Endothelial cell of umbilical vein (primary cell): ENCODE data around the gene WNT9A. TPM values are rescaled to one million over a fixed set of nuclear protein-coding genes. Genes with fewer than 3 reads are reported as not detected.

Experiments
- BruUV-seq: library from RNA; stranded (reverse); fragments of 400-500 nt; replicated peaks from 2 replicates; lab custom pipeline; 2021; lab: Mats Ljungman, UMichigan
- CTCF ChIA-PET: fragments of 300-600, 350-600 bp; sonication (Branson Sonifier 250); formaldehyde crosslinking; loops from one replicate; lab custom pipeline; 2021; ENCODE audit warnings: antibody characterized with exemption, inconsistent platforms; lab: Charles Lee
- POLR2A ChIA-PET: fragments of 300-600, 350-600 bp; sonication (Branson Sonifier 250); formaldehyde crosslinking; loops from one replicate; lab custom pipeline; 2021; ENCODE audit warnings: antibody characterized with exemption, inconsistent platforms; lab: Charles Lee
- DNase-seq: peaks from one replicate; pipeline ENCODE4 v3.0.0-alpha.2; 2011; ENCODE audit warnings: low read depth, low spot score
- FAIRE-seq: peaks from 2 replicates; lab custom pipeline; 2011; peaks lifted over from hg19 to GRCh38; lab: Jason Lieb, UNC
- H2AFZ ChIP-seq: 2 replicates; pipeline ENCODE4 v1.6.0; 2012; ENCODE audit warnings: low read depth, low read length, control low read depth, inconsistent platforms
- H3K27ac ChIP-seq: 2 replicates; pipeline ENCODE4 v1.5.1; 2011; ENCODE audit warnings: low read depth, mild to moderate bottlenecking, control low read depth, low read length, moderate library complexity; ENCODE audit not compliant: insufficient read depth
- H3K27me3 ChIP-seq, 2 experiments: 2 replicates each; pipeline versions ENCODE4 v1.6.0 to v1.6.1; 2011; ENCODE audit warnings: low read length in 2 of 2, mixed read lengths in 1 of 2; ENCODE audit not compliant: control insufficient read depth in 2 of 2, insufficient read depth in 2 of 2
- H3K36me3 ChIP-seq, 2 experiments: 2 replicates in 1 of 2; 3 replicates in 1 of 2; pipeline ENCODE4 v1.5.1; 2011; ENCODE audit warnings: low read length in 2 of 2, mild to moderate bottlenecking in 1 of 2, moderate library complexity in 1 of 2; ENCODE audit not compliant: control insufficient read depth in 2 of 2, insufficient read depth in 2 of 2; ENCODE audit errors: extremely low read depth in 1 of 2
- H3K4me1 ChIP-seq: 3 replicates; pipeline ENCODE4 v1.5.1; 2011; ENCODE audit warnings: mild to moderate bottlenecking, low read length; ENCODE audit not compliant: control insufficient read depth, insufficient read depth; ENCODE audit errors: extremely low read depth
- H3K4me2 ChIP-seq: 2 replicates; pipeline ENCODE4 v1.6.1; 2011; ENCODE audit warnings: low read length, control low read depth, mixed read lengths; ENCODE audit not compliant: insufficient read depth
- H3K4me3 ChIP-seq, 3 experiments: fragments of 200-600 bp in 1 of 3; sonication (generic), shearing (Covaris generic) in 1 of 3; replicated peaks in 1 of 3; 2 replicates each; pipeline ENCODE4 v1.5.1; 2011 to 2016; ENCODE audit warnings: control low read depth in 3 of 3, low read length in 3 of 3, mild to moderate bottlenecking in 2 of 3, inconsistent platforms in 1 of 3, low read depth in 1 of 3, moderate library complexity in 1 of 3; ENCODE audit not compliant: insufficient read depth in 1 of 3
- H3K79me2 ChIP-seq: 2 replicates; pipeline ENCODE4 v1.6.0; 2012; ENCODE audit warnings: low read length, inconsistent platforms; ENCODE audit not compliant: control insufficient read depth, insufficient read depth
- H3K9ac ChIP-seq: replicated peaks from 2 replicates; pipeline ENCODE3; 2011; ENCODE audit warnings: low read length, control low read depth; ENCODE audit not compliant: insufficient read depth; ENCODE audit errors: extremely low read depth
- H3K9me1 ChIP-seq: replicated peaks from 3 replicates; pipeline ENCODE4 v1.6.0; 2011; ENCODE audit warnings: mild to moderate bottlenecking, low read length; ENCODE audit not compliant: control insufficient read depth, insufficient read depth; ENCODE audit errors: extremely low read depth
- H3K9me3 ChIP-seq: replicated peaks from 2 replicates; pipeline ENCODE4 v1.5.1; 2012; ENCODE audit warnings: low read length, inconsistent platforms; ENCODE audit not compliant: control insufficient read depth, insufficient read depth
- H4K20me1 ChIP-seq: replicated peaks from 2 replicates; pipeline ENCODE3; 2011; ENCODE audit warnings: mild to moderate bottlenecking, low read length; ENCODE audit not compliant: control insufficient read depth, insufficient read depth; ENCODE audit errors: extremely low read depth
- CTCF ChIP-seq, 2 donors: IDR thresholded peaks; 1 replicate in 1 of 2; 2 replicates in 1 of 2; pipeline ENCODE4 v1.5.1; 2011; ENCODE audit warnings: low read length in 2 of 2, mild to moderate bottlenecking in 2 of 2, moderate library complexity in 2 of 2, control low read depth in 1 of 2, inconsistent platforms in 1 of 2, low read depth in 1 of 2; ENCODE audit not compliant: insufficient read depth in 1 of 2; ENCODE audit errors: extremely low read depth in 1 of 2
- EZH2 ChIP-seq: IDR thresholded peaks from 2 replicates; pipeline ENCODE4 v1.6.1; 2012; ENCODE audit warnings: borderline replicate concordance, low read depth, mild to moderate bottlenecking, moderate library complexity, low read length, inconsistent platforms; ENCODE audit not compliant: severe bottlenecking
- FOS ChIP-seq: IDR thresholded peaks from 2 replicates; pipeline ENCODE4 v1.6.1; 2011; ENCODE audit warnings: mild to moderate bottlenecking, low read length, moderate library complexity, borderline replicate concordance; ENCODE audit not compliant: insufficient read depth
- GATA2 ChIP-seq: IDR thresholded peaks from 2 replicates; pipeline ENCODE4 v1.7.0; 2011; ENCODE audit warnings: low read depth, mild to moderate bottlenecking, moderate library complexity, mixed read lengths, low read length; ENCODE audit not compliant: insufficient read length, insufficient read depth
- JUN ChIP-seq: IDR thresholded peaks from 2 replicates; pipeline ENCODE4 v1.6.1; 2011; ENCODE audit warnings: borderline replicate concordance, low read depth; ENCODE audit not compliant: insufficient read length, insufficient read depth
- MAX ChIP-seq: IDR thresholded peaks from 2 replicates; pipeline ENCODE4 v1.6.1; 2011; ENCODE audit not compliant: insufficient read depth, insufficient read length
- MYC ChIP-seq: IDR thresholded peaks from one replicate; pipeline ENCODE4 v1.6.1; 2011; ENCODE audit warnings: mild to moderate bottlenecking, low read depth, low read length
- POLR2A ChIP-seq: IDR thresholded peaks from 2 replicates; pipeline ENCODE4 v1.6.1; 2012; ENCODE audit warnings: low read depth, mild to moderate bottlenecking, control low read depth, low read length
- POLR2AphosphoS5 ChIP-seq: IDR thresholded peaks from 2 replicates; pipeline ENCODE4 v1.6.1; 2012; ENCODE audit warnings: low read depth, mild to moderate bottlenecking, control low read depth, low read length, moderate library complexity; ENCODE audit not compliant: insufficient read depth
- dilution Hi-C: fragments of 300-500 bp; cut with MboI; formaldehyde crosslinking; loops from one replicate; pipeline ENCODE4 v1.15.0; 2019; ENCODE audit warnings: low sequenced_read_pairs; ENCODE audit not compliant: extremely low pct_ligation_motif_present
- intact Hi-C: fragments of 100-400 bp; cut with micrococcal nuclease; formaldehyde crosslinking; loops from one replicate; pipeline ENCODE4 v1.10.0; 2022
- polyA plus RNA-seq, 4 experiments: library from polyadenylated mRNA; depleted of rRNA in 3 of 4; stranded (reverse) in 3 of 4; unstranded in 1 of 4; fragments of >200 nt; gene quantifications; 2 replicates each; pipeline versions ENCODE4 v1.2.1 to v1.2.3, GENCODE V29; 2011 to 2012; ENCODE audit warnings: missing spikeins in 1 of 4
- total RNA-seq: library from RNA; stranded (reverse); gene quantifications from 2 replicates; pipeline ENCODE4 v1.2.3, GENCODE V29; 2021

The WNT9A gene
- total and polyA plus RNA-seq, 2 donors (not counting 3 experiments of a cell fraction or from before 2014, with no cell fraction given), result 5.4 to 6.2 TPM

GRCh38 chr1:227886503-227886961, 61.2 kb downstream of the WNT9A start:
- Histone ChIP-seq H3K9me1 (no peaks in the 10 kb centered on the region), H3K27me3 (no peaks in the 10 kb centered on the region), H3K4me1 (no peaks in the 10 kb centered on the region), H4K20me1 (no peaks in the 10 kb centered on the region), H3K27ac (no peak overlapping the region), H3K36me3 (no peaks in the 10 kb centered on the region), H3K79me2 (no peaks in the 10 kb centered on the region), H3K9ac (no peak overlapping the region), H3K4me3 (no peak overlapping the region), H3K9me3 (no peaks in the 10 kb centered on the region), H2AFZ (no peak overlapping the region), H3K4me2 (no peak overlapping the region)
- DNase-seq (no peak), FAIRE-seq (no peak)
- no TSS peak for BruUV-seq
- TF ChIP-seq CTCF (IDR thresholded peaks at IDR 0.05; ENCODE audit: extremely low read depth in 1 of 2, insufficient read depth in 1 of 2, low read depth in 1 of 2, low read length in 2 of 2), result no peak
- TF ChIP-seq MYC, result no peak
- TF ChIP-seq EZH2, result no peak
- TF ChIP-seq FOS, result no peak
- no peak for TF ChIP-seq POLR2A
- TF ChIP-seq GATA2, result no peak
- TF ChIP-seq POLR2AphosphoS5, result no peak
- TF ChIP-seq JUN, result no peak
- TF ChIP-seq MAX, result no peak
- CTCF ChIA-PET, result no interaction called here
- intact Hi-C loops (loop anchor here (5.0 kb wide), 2 partner anchors 61 to 99 kb away; partner anchors contain the start of gene WNT9A), dilution Hi-C loops (no loop called here)
- POLR2A ChIA-PET, result no interaction called here
